ENCODE results near the gene S100PBP. TPM values are rescaled to one million over a fixed set of nuclear protein-coding genes. Genes with fewer than 3 reads are reported as not detected.

The S100PBP gene
- total and polyA plus RNA-seq, 4 experiments from 2014 or later = 6.5 to 65.5 (median 38.6) TPM

GRCh38 chr1:32872192-32872460 is 54.7 kb downstream of the S100PBP start:
- Histone ChIP-seq H3K4me1 (ENCODE audit: insufficient read depth, low read length) (peaks cover 10% of the 10 kb centered on the region), H3K4me3 (ENCODE audit: low read length in 2 of 2) (no peak overlapping the region), H3K27ac (ENCODE audit: low read depth, low read length) (no peak overlapping the region), H3K36me3 (ENCODE audit: insufficient read depth, low read length) (no peaks in the 10 kb centered on the region), H3K27me3 (ENCODE audit: insufficient read depth, low read length) (peaks cover 12% of the 10 kb centered on the region), H3K9me3 (ENCODE audit: control insufficient read depth in 1 of 2, low read length in 2 of 2) (no peaks in the 10 kb centered on the region)
- ChIA-PET POLR2A (ENCODE audit: partially characterized antibody) (no interaction called here), CTCF (ENCODE audit: partially characterized antibody) (interaction anchor here (0.5 to 2.0 kb wide), 12 partner anchors 9 to 163 kb away, joined by 3 to 19 read pairs (median 3); no protein-coding TSS in a partner anchor)
- intact Hi-C loops (cut with micrococcal nuclease) = loop anchor here (2.0 to 5.0 kb wide), 2 partner anchors 100 to 471 kb away; no protein-coding TSS in a partner anchor
- DNase-seq = no peak
- peaks cover 37 to 46% of the 10 kb centered on the region in 2 donors for H3K27me3 Mint-ChIP-seq
- H3K27ac Mint-ChIP-seq = no peak overlapping the region
- peaks cover 0 to 15% of the 10 kb centered on the region in 2 donors for H3K36me3 Mint-ChIP-seq
- peaks cover 0 to 2% (median 0%) of the 10 kb centered on the region in 8 donors for H3K9me3 Mint-ChIP-seq
- H3K4me1 Mint-ChIP-seq = peaks cover 10 to 30% (median 17%) of the 10 kb centered on the region in 4 donors
- H3K4me3 Mint-ChIP-seq = no peak overlapping the region

GRCh38 chr1:32873484-32873883 is 56.0 kb downstream of the S100PBP start:
- H3K4me3 Mint-ChIP-seq = no peak overlapping the region
- CTCF ChIA-PET (ENCODE audit: partially characterized antibody) = interaction anchor here (0.6 to 4.7 kb wide), 7 partner anchors 8 to 354 kb away, joined by 3 to 41 read pairs (median 5); no protein-coding TSS in a partner anchor
- H3K27ac Mint-ChIP-seq = no peak overlapping the region

DNA sequence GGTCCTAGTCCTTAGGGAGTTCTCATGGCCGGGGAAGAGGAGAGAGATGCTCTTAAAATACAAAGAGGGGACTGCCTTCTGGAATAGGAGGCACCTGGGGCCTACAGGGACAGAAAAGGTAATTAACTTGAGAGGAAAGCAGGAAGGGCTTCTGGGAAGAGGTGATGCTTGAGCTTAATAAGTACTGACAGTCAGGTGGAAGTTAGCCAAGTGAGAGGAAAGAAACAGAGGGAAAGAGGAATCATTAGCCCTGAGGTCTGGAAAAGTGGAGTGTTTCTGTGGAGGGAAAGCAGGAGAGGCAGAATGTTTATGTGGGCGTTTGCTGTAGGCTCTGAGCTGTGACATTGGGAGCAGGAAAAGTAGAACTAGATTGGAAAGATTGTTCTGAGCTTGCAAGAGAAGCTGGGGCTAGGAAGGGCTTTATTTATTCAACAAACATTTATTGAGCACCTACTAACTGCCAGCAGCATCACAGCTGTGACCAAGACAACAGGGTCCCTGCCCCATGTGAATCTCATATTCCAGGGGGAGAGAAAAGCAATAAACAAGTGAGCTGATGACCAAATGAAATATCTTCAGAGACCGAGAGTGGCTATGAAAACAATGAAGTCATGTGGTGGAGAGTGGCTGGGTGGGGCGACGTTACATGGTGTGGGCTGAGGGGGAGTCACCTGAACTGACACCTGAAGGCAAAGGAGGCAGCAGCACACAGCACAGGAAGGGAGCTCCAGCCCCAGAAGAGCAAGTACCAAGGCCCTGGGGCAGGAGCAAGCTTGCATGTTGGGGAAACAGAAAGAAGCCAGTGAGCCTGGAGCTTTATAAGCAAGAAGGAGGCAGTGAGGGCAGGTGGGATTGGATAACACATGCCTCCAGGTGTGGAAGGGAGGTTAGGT is 57.7 kb downstream of the S100PBP start:
- no peak overlapping the region for H3K4me3 ChIP-seq (ENCODE audit: low read length in 2 of 2)
- intact Hi-C loops (cut with micrococcal nuclease) = loop anchor here (5.0 kb wide), 1 partner anchor 103 kb away; no protein-coding TSS in a partner anchor
- Mint-ChIP-seq H3K4me3 (no peak overlapping the region), H3K27ac (no peak overlapping the region), H3K4me1 (peaks cover 5 to 20% (median 10%) of the 10 kb centered on the region in 4 donors), H3K9me3 (no peaks in the 10 kb centered on the region), H3K36me3 (no peaks in the 10 kb centered on the region), H3K27me3 (peaks cover 27 to 44% of the 10 kb centered on the region in 2 donors)
- H3K27me3 ChIP-seq (ENCODE audit: insufficient read depth, low read length) = peaks cover 12% of the 10 kb centered on the region
- POLR2A ChIA-PET (ENCODE audit: partially characterized antibody) = no interaction called here
- DNase-seq = no peak
- no peak overlapping the region for H3K27ac ChIP-seq (ENCODE audit: low read depth, low read length)
- H3K36me3 ChIP-seq (ENCODE audit: insufficient read depth, low read length) = no peaks in the 10 kb centered on the region
- H3K4me1 ChIP-seq (ENCODE audit: insufficient read depth, low read length) = peaks cover 10% of the 10 kb centered on the region
- H3K9me3 ChIP-seq (ENCODE audit: control insufficient read depth in 1 of 2, low read length in 2 of 2) = no peaks in the 10 kb centered on the region
- CTCF ChIA-PET (ENCODE audit: partially characterized antibody) = interaction anchor here (0.9 to 4.7 kb wide), 9 partner anchors 10 to 355 kb away, joined by 3 to 41 read pairs (median 5); no protein-coding TSS in a partner anchor

More at GRCh38 chr1:32873484-32873883, 56.0 kb downstream of the S100PBP start:
- H3K9me3 Mint-ChIP-seq = peaks cover 0 to 2% (median 0%) of the 10 kb centered on the region in 8 donors
- Histone ChIP-seq H3K4me3 (ENCODE audit: low read length in 2 of 2) (no peak overlapping the region), H3K4me1 (ENCODE audit: insufficient read depth, low read length) (peaks cover 10% of the 10 kb centered on the region), H3K36me3 (ENCODE audit: insufficient read depth, low read length) (no peaks in the 10 kb centered on the region), H3K9me3 (ENCODE audit: control insufficient read depth in 1 of 2, low read length in 2 of 2) (no peaks in the 10 kb centered on the region), H3K27ac (ENCODE audit: low read depth, low read length) (no peak overlapping the region), H3K27me3 (ENCODE audit: insufficient read depth, low read length) (peaks cover 12% of the 10 kb centered on the region)
- POLR2A ChIA-PET (ENCODE audit: partially characterized antibody) = no interaction called here
- DNase-seq = no peak
- peaks cover 0 to 8% of the 10 kb centered on the region in 2 donors for H3K36me3 Mint-ChIP-seq
- intact Hi-C loops (cut with micrococcal nuclease) = loop anchor here (2.0 to 5.0 kb wide), 2 partner anchors 101 to 473 kb away; no protein-coding TSS in a partner anchor
- peaks cover 38 to 53% of the 10 kb centered on the region in 2 donors for H3K27me3 Mint-ChIP-seq
- H3K4me1 Mint-ChIP-seq = peaks cover 10 to 30% (median 17%) of the 10 kb centered on the region in 4 donors

- Mint-ChIP-seq H3K4me3 (peak overlapping the region in 1 of 8 donors; percentile 39), H3K4me1 (peaks cover 2 to 11% (median 4%) of the 10 kb centered on the region in 4 donors), H3K36me3 (no peaks in the 10 kb centered on the region), H3K27ac (no peak overlapping the region), H3K27me3 (peaks cover 19 to 37% of the 10 kb centered on the region in 2 donors), H3K9me3 (no peaks in the 10 kb centered on the region)
- Histone ChIP-seq H3K9me3 (ENCODE audit: control insufficient read depth in 1 of 2, low read length in 2 of 2) (no peaks in the 10 kb centered on the region), H3K27me3 (ENCODE audit: insufficient read depth, low read length) (peaks cover 8% of the 10 kb centered on the region), H3K4me3 (ENCODE audit: low read length in 2 of 2) (no peak overlapping the region), H3K36me3 (ENCODE audit: insufficient read depth, low read length) (no peaks in the 10 kb centered on the region), H3K4me1 (ENCODE audit: insufficient read depth, low read length) (peaks cover 7% of the 10 kb centered on the region), H3K27ac (ENCODE audit: low read depth, low read length) (no peak overlapping the region)
- intact Hi-C loops (cut with micrococcal nuclease) = no loop called here
- CTCF ChIA-PET (ENCODE audit: partially characterized antibody) = interaction anchor here (1.3 to 4.7 kb wide), 6 partner anchors 8 to 209 kb away, joined by 3 to 41 read pairs (median 4); no protein-coding TSS in a partner anchor
- peak in 4 of 5 donors; percentile 44 to 57 (median 52) for DNase-seq
- POLR2A ChIA-PET (ENCODE audit: partially characterized antibody) = no interaction called here
Measured at GRCh38 chr1:32876341-32877210, 59.1 kb downstream of the S100PBP start.

DNA sequence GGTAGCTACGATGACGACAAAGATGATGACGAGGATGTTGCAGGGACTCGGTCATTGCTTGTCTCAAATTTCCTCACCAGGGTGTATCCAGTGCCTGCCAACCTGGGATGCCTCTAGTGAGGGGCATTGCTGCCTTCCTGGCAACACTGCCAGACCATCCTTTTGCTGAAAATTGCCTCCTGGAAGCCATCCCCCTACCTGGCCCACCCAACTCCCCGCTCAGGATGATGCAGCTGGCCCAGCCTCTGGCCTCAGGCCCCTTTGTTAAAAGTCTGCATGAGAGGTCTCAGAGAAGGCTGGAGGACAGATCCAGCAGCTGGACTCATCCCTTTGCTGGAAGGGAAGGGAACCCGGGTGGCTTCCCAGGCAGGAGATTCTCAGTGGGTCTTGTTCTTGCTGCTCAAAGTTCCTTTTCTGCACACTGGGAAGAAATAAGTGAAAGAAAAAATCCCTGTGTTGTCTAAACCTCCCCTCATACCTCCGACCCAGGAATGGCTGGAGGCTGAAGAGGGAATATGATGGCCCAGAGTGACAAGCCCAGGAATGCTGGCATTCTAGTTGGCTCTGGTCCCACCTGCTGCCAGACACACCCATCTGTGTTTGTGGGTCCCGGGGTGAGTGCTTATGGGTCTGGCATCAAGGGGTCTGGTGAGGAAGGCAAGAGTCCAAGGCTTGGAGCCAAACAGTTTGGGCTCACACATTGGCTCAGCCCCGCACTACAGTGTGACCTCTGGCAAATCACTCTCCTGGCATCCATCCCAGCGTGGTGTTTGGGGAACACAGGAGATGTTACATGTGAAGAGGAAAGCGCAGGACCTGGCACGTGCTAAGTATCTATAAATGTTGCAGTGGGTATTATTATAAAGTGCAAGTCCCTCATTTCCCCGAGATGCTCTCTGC is 60.0 kb downstream of the S100PBP start:
- Histone ChIP-seq H3K4me1 (ENCODE audit: insufficient read depth, low read length) (peaks cover 7% of the 10 kb centered on the region), H3K36me3 (ENCODE audit: insufficient read depth, low read length) (no peaks in the 10 kb centered on the region), H3K9me3 (ENCODE audit: control insufficient read depth in 1 of 2, low read length in 2 of 2) (no peaks in the 10 kb centered on the region), H3K4me3 (ENCODE audit: low read length in 2 of 2) (no peak overlapping the region), H3K27ac (ENCODE audit: low read depth, low read length) (no peak overlapping the region), H3K27me3 (ENCODE audit: insufficient read depth, low read length) (peaks cover 4% of the 10 kb centered on the region)
- Mint-ChIP-seq H3K36me3 (no peaks in the 10 kb centered on the region), H3K27me3 (peaks cover 13 to 32% of the 10 kb centered on the region in 2 donors), H3K4me1 (peaks cover 0 to 10% (median 1%) of the 10 kb centered on the region in 4 donors), H3K27ac (peak overlapping the region in 1 of 7 donors; percentile 42), H3K9me3 (no peaks in the 10 kb centered on the region), H3K4me3 (no peak overlapping the region)
- no peak for DNase-seq
- intact Hi-C loops (cut with micrococcal nuclease) = no loop called here
- POLR2A ChIA-PET (ENCODE audit: partially characterized antibody) = no interaction called here
- CTCF ChIA-PET (ENCODE audit: partially characterized antibody) = interaction anchor here (0.9 to 4.7 kb wide), 6 partner anchors 12 to 208 kb away, joined by 3 to 41 read pairs (median 3); no protein-coding TSS in a partner anchor

- H3K4me3 Mint-ChIP-seq = no peak overlapping the region
- no peaks in the 10 kb centered on the region for H3K9me3 ChIP-seq (ENCODE audit: control insufficient read depth in 1 of 2, low read length in 2 of 2)
- H3K4me1 Mint-ChIP-seq = peaks cover 0 to 6% (median 0%) of the 10 kb centered on the region in 4 donors
- DNase-seq = no peak
- H3K27ac Mint-ChIP-seq = no peak overlapping the region
- H3K27me3 Mint-ChIP-seq = peaks cover 9 to 29% of the 10 kb centered on the region in 2 donors
- peaks cover 4% of the 10 kb centered on the region for H3K27me3 ChIP-seq (ENCODE audit: insufficient read depth, low read length)
- intact Hi-C loops (cut with micrococcal nuclease) = no loop called here
- POLR2A ChIA-PET (ENCODE audit: partially characterized antibody) = no interaction called here
- H3K9me3 Mint-ChIP-seq = no peaks in the 10 kb centered on the region
- no peak overlapping the region for H3K27ac ChIP-seq (ENCODE audit: low read depth, low read length)
- H3K4me1 ChIP-seq (ENCODE audit: insufficient read depth, low read length) = peaks cover 7% of the 10 kb centered on the region
- H3K36me3 Mint-ChIP-seq = no peaks in the 10 kb centered on the region
- CTCF ChIA-PET (ENCODE audit: partially characterized antibody) = interaction anchor here (0.9 to 1.4 kb wide), 3 partner anchors 14 to 165 kb away, joined by 3 read pairs; no protein-coding TSS in a partner anchor
- H3K36me3 ChIP-seq (ENCODE audit: insufficient read depth, low read length) = no peaks in the 10 kb centered on the region
- H3K4me3 ChIP-seq (ENCODE audit: low read length in 2 of 2) = no peak overlapping the region
Measured at GRCh38 chr1:32878183-32878582, 60.7 kb downstream of the S100PBP start.

Data from CD4-positive, alpha-beta memory T cell (primary cell).